H1 (cell line): Measurements from ENCODE around the gene HOXC13.

Experiments
- EP300 ChIP-seq, 2 experiments: IDR thresholded peaks; 1 replicate in 1 of 2; 2 replicates in 1 of 2; pipeline ENCODE4 v1.6.1; 2011 to 2012; ENCODE audit warnings: low read depth in 2 of 2, low read length in 2 of 2, mild to moderate bottlenecking in 2 of 2, borderline replicate concordance in 1 of 2, inconsistent platforms in 1 of 2, moderate library complexity in 1 of 2
- GABPA ChIP-seq: IDR thresholded peaks from 2 replicates; pipeline ENCODE4 v1.6.1; 2011; ENCODE audit warnings: mild to moderate bottlenecking, low read length, moderate library complexity, borderline replicate concordance; ENCODE audit not compliant: insufficient read depth
- GTF2F1 ChIP-seq: IDR thresholded peaks from 2 replicates; pipeline ENCODE4 v1.6.1; 2012; ENCODE audit warnings: low read depth, low read length, improper control_type of control experiment, borderline replicate concordance
- HDAC6 ChIP-seq: IDR thresholded peaks from one replicate; pipeline ENCODE4 v1.7.1; 2012; ENCODE audit warnings: low read depth, mild to moderate bottlenecking, inconsistent platforms, low read length, moderate library complexity
- MAFK ChIP-seq: IDR thresholded peaks from 2 replicates; pipeline ENCODE4 v1.6.1; 2012; ENCODE audit warnings: low read depth, mild to moderate bottlenecking, improper control_type of control experiment, low read length
- PHF8 ChIP-seq: fragments of 200-600 bp; sonication (generic); conservative IDR thresholded peaks from 2 replicates; pipeline ENCODE4 v1.7.1; 2012; ENCODE audit warnings: low read depth, mild to moderate bottlenecking, inconsistent platforms, low read length, moderate library complexity
- RFX5 ChIP-seq: IDR thresholded peaks from 2 replicates; pipeline ENCODE4 v1.6.1; 2011; ENCODE audit warnings: low read depth, low read length, improper control_type of control experiment, borderline replicate concordance
- YY1 ChIP-seq: IDR thresholded peaks from 2 replicates; pipeline ENCODE4 v1.6.1; 2011; ENCODE audit warnings: low read depth, mild to moderate bottlenecking, low read length
- TF ChIP-seq, protein P1 (sequence below): IDR thresholded peaks from 2 replicates; pipeline ENCODE4 v1.6.1; 2012; ENCODE audit warnings: inconsistent platforms
- TF ChIP-seq, protein P2 (sequence below), 3 experiments: IDR thresholded peaks; 1 replicate in 2 of 3; 2 replicates in 1 of 3; pipeline versions ENCODE4 v1.5.1 to v1.6.1; 2011; ENCODE audit warnings: low read length in 3 of 3, mild to moderate bottlenecking in 3 of 3, inconsistent platforms in 2 of 3, low read depth in 1 of 3, moderate library complexity in 1 of 3; ENCODE audit not compliant: insufficient read depth in 1 of 3; ENCODE audit errors: control extremely low read depth in 1 of 3

DNA sequence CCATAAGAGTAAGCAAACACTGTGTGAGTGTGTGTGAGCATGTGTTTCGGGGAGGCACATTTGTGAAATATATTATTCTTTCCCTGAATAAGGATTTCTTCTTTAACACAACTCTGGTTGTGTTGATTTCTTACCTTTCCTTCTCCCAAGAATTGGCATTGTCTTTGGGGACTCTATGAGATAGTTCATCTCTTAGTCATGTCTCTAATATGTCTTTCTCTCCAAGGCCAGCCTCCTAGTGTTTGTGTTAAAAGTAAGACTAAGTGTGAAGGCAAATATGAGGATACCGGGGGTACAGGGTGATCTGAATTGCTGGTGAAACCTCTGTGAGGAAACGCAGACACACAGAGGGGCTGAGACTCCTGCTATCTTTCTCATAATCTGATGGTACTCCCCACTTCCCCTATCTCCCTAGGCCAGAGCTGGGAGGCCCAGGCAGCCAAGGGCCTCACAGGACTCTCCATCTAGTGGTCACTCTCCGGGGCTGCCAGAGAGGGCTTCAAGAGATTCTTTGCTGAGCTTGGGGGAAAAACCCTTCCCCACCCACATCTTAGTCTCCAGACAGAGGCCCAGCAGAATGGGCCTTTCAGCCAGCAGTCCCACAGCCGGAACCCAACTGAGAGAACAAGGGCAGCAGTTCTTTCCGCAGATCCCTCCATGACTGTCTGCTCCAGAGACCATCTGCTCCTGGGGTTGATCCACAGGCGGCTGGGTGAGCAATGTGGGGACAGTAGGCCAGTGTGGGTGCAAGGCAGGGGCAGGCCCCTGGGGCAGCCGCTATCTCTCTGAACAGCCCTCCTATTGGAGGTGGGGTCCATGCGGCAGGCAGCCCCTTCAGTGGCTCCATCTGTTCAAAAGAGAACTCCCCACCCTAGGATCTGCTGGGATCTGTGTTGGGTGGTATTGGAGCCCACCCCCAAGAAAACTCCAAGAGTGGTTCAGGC lies 10.3 kb downstream of the HOXC13 start:
- TF ChIP-seq MAFK: no peak
- no peak for TF ChIP-seq GABPA
- TF ChIP-seq, protein P1, sequence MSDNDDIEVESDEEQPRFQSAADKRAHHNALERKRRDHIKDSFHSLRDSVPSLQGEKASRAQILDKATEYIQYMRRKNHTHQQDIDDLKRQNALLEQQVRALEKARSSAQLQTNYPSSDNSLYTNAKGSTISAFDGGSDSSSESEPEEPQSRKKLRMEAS: no peak
- TF ChIP-seq YY1: no peak
- no peak for TF ChIP-seq EP300 (IDR thresholded peaks at IDR 0.05; ENCODE audit: borderline replicate concordance in 1 of 2, low read depth in 2 of 2, low read length in 2 of 2)
- no peak for TF ChIP-seq RFX5
- no peak for TF ChIP-seq GTF2F1
- TF ChIP-seq, protein P2, sequence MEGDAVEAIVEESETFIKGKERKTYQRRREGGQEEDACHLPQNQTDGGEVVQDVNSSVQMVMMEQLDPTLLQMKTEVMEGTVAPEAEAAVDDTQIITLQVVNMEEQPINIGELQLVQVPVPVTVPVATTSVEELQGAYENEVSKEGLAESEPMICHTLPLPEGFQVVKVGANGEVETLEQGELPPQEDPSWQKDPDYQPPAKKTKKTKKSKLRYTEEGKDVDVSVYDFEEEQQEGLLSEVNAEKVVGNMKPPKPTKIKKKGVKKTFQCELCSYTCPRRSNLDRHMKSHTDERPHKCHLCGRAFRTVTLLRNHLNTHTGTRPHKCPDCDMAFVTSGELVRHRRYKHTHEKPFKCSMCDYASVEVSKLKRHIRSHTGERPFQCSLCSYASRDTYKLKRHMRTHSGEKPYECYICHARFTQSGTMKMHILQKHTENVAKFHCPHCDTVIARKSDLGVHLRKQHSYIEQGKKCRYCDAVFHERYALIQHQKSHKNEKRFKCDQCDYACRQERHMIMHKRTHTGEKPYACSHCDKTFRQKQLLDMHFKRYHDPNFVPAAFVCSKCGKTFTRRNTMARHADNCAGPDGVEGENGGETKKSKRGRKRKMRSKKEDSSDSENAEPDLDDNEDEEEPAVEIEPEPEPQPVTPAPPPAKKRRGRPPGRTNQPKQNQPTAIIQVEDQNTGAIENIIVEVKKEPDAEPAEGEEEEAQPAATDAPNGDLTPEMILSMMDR (IDR thresholded peaks at IDR 0.05; ENCODE audit: control extremely low read depth in 1 of 3, insufficient read depth in 1 of 3, low read depth in 1 of 3, low read length in 3 of 3): peak in 2 of 3 experiments; percentile 9 to 13; a peak in 2 of 4 replicates
- TF ChIP-seq PHF8: no peak
- TF ChIP-seq HDAC6: no peak
